Pons (tissue), 1 donor: Measurements from ENCODE around the gene PRTN3.
"Not testable (repeated sequence)": the region's sequence is repeated elsewhere in the genome, so short reads cannot be mapped to it uniquely, and the experiment has no call there.

Source experiments
- DNase-seq: peaks from one replicate; pipeline ENCODE4 v3.0.0-alpha.2; 2016; ENCODE audit warnings: low spot score

PRTN3 gene

GRCh38 chr19:881385-882071 is 40.7 kb downstream of the PRTN3 start:
- DNase-seq, result no peak

GRCh38 chr19:882871-883497 is 42.2 kb downstream of the PRTN3 start:
- no peak for DNase-seq

- DNase-seq, result no peak
These were observed 42.9 kb downstream of the PRTN3 start for GRCh38 chr19:883661-884211.

GRCh38 chr19:884420-885211 is 43.8 kb downstream of the PRTN3 start:
- no peak for DNase-seq

- DNase-seq, result no peak
These were observed 44.9 kb downstream of the PRTN3 start for GRCh38 chr19:885536-886224.

- no peak for DNase-seq
These were observed 46.3 kb downstream of the PRTN3 start for GRCh38 chr19:887072-887471.

- DNase-seq, result no peak
These were observed 46.8 kb downstream of the PRTN3 start for GRCh38 chr19:887599-887998.

GRCh38 chr19:888581-889385 is 48.0 kb downstream of the PRTN3 start:
- no peak for DNase-seq

- DNase-seq, result no peak
These were observed 49.0 kb downstream of the PRTN3 start for GRCh38 chr19:889662-890295.

GRCh38 chr19:890831-891230 is 50.0 kb downstream of the PRTN3 start:
- DNase-seq, result no peak

GRCh38 chr19:891421-892200 is 50.8 kb downstream of the PRTN3 start:
- not testable (repeated sequence) for DNase-seq

GRCh38 chr19:892243-892893 is 51.6 kb downstream of the PRTN3 start:
- no peak for DNase-seq

GRCh38 chr19:892894-893689 is 52.3 kb downstream of the PRTN3 start, which contains the start of the genes MED16 and RNU6-9:
TSS of gene MED16 (minus strand) at chr19:893187. CDS start at chr19:891131, 2,056 bp downstream.
TSS of gene RNU6-9 (plus strand) at chr19:893484.
- peak; percentile 96 for DNase-seq

- DNase-seq, result no peak
These were observed 55.6 kb downstream of the PRTN3 start for GRCh38 chr19:896434-896833.

- no peak for DNase-seq
These were observed 56.2 kb downstream of the PRTN3 start for GRCh38 chr19:896999-897398.

GRCh38 chr19:897442-898039 is 56.7 kb downstream of the PRTN3 start:
- DNase-seq, result no peak
